ENCODE data around the gene CAMK2D. TPM values are rescaled to one million over a fixed set of nuclear protein-coding genes. Genes with fewer than 3 reads are reported as not detected.

Gene CAMK2D
- 51.0 and 59.9 TPM in 2 replicates for polyA plus RNA-seq (2011; rRNA removed)
- polyA plus RNA-seq (2012; cell fraction: cytosol; rRNA removed), result 6.0 and 7.7 TPM in 2 replicates
- polyA plus RNA-seq (2012; cell fraction: nucleus; rRNA removed), result 4.9 and 5.4 TPM in 2 replicates
- 19.1 to 21.2 TPM (median 19.4 TPM) in 3 replicates for polyA plus RNA-seq (2017; fragmentation: RNase III; extraction: RNeasy Plus Mini Kit Qiagen cat#74134 plus additional on column Dnase treatment)
- 39.5 and 48.4 TPM in 2 replicates for polyA minus RNA-seq (2011; rRNA and poly(A)+ RNA removed)

- peak within 1 kb of the TSS; percentile 90 for H3K4me3 ChIP-seq
- ChIA-PET POLR2A (interaction anchor here (0.6 kb wide), 2 partner anchors 16 to 367 kb away, joined by 3 read pairs; no protein-coding TSS in a partner anchor), CTCF (interaction anchor here (1.2 to 1.5 kb wide), 2 partner anchors 214 to 367 kb away, joined by 7 to 9 read pairs; no protein-coding TSS in a partner anchor)
- H3K4me2 ChIP-seq, result peak within 1 kb of the TSS; percentile 83
- H3K9me3 ChIP-seq, result no peaks in the 10 kb centered on the region
- TF ChIP-seq SREBF2 (IDR thresholded peaks at IDR 0.05) (no peak), TP53 (CRISPR knock-in tag; IDR thresholded peaks at IDR 0.05) (no peak), SMC3 (IDR thresholded peaks at IDR 0.05) (peak; percentile 78), BCL3 (IDR thresholded peaks at IDR 0.05) (no peak), EP300 (IDR thresholded peaks at IDR 0.05) (no peak), MAZ (IDR thresholded peaks at IDR 0.05; ENCODE audit: borderline replicate concordance, low read depth, low read length) (0 out of 2 replicates have a peak, but pooled peaks have one; percentile 76), RAD21 (conservative IDR thresholded peaks at IDR 0.05 in 1 of 2, IDR thresholded peaks at IDR 0.05 in 1 of 2) (peak; percentile 84 to 85), FOSL2 (IDR thresholded peaks at IDR 0.05) (no peak), FOSL2 (CRISPR knock-in tag; IDR thresholded peaks at IDR 0.05) (no peak), RNF2 (IDR thresholded peaks at IDR 0.05; ENCODE audit: borderline replicate concordance, low read depth) (no peak), ZC3H11A (IDR thresholded peaks at IDR 0.05) (no peak), ZNF302 (CRISPR knock-in tag; IDR thresholded peaks at IDR 0.05) (no peak), POLR2A (IDR thresholded peaks at IDR 0.05; ENCODE audit: low read length) (peak; percentile 31; the same call in 1 of the 2 replicates), POLR2AphosphoS2 (conservative IDR thresholded peaks at IDR 0.05; ENCODE audit: low read length) (no peak), MAX (IDR thresholded peaks at IDR 0.05) (peak; percentile 73), CTCF (IDR thresholded peaks at IDR 0.05) (peak; percentile 72), HOXB13 (CRISPR knock-in tag; IDR thresholded peaks at IDR 0.05; ENCODE audit: low read depth) (no peak), ELK1 (IDR thresholded peaks at IDR 0.05; ENCODE audit: low read depth, low read length) (no peak), E2F6 (IDR thresholded peaks at IDR 0.05; ENCODE audit: borderline replicate concordance, low read depth) (peak; percentile 52; the same call in 1 of the 2 replicates), HDAC2 (IDR thresholded peaks at IDR 0.05) (no peak), MAFK (IDR thresholded peaks at IDR 0.05; ENCODE audit: partially characterized antibody) (no peak), NFE2L2 (conservative IDR thresholded peaks at IDR 0.05; ENCODE audit: low read length) (no peak), KDM5A (IDR thresholded peaks at IDR 0.05) (no peak), PBX3 (IDR thresholded peaks at IDR 0.05) (no peak)
- ATAC-seq (peak; percentile 81 to 83), FAIRE-seq (no peak), DNase-seq (ENCODE audit: low read depth in 1 of 2, low spot score in 1 of 2) (peak; percentile 62 to 91)
- H3K4me1 ChIP-seq, result peaks cover 21% of the 10 kb centered on the region; the same call in 2 of the 3 replicates
- 2% methylated on average over 6 of the region's 50 CpGs for WGBS (ENCODE audit: missing lambda C conversion rate)
- H3K27ac ChIP-seq, result peak within 1 kb of the TSS; percentile 99 to 100
Observed at GRCh38 chr4:113761620-113762185, at the start of gene CAMK2D. Gene CAMK2D (minus strand): TSS chr4:113761738. CDS start chr4:113761068, 670 bp downstream.

Data from A549 (cell line).